H9 (cell line): ENCODE data around the gene ZNF786. TPM values are rescaled to one million over a fixed set of nuclear protein-coding genes. Genes with fewer than 3 reads are reported as not detected.
A peak's percentile ranks its signal among the peaks of the same experiment; 100 is the strongest.

Experiments
- DNase-seq: peaks from one replicate; pipeline ENCODE4 v3.0.0-alpha.2; 2017
- H2AFZ ChIP-seq: one replicate; pipeline ENCODE4 v1.6.1; 2013; ENCODE audit warnings: mild to moderate bottlenecking, low read length, control low read depth, moderate library complexity
- H2AK5ac ChIP-seq: 2 replicates; pipeline ENCODE4 v1.6.1; 2013; ENCODE audit warnings: low read length, control low read depth, mixed read lengths; ENCODE audit not compliant: insufficient read length
- H2BK120ac ChIP-seq: one replicate; pipeline ENCODE4 v1.6.1; 2013; ENCODE audit warnings: low read depth, mild to moderate bottlenecking, low read length, control low read depth, inconsistent platforms; ENCODE audit not compliant: poor library complexity, severe bottlenecking
- H2BK12ac ChIP-seq: 2 replicates; pipeline ENCODE4 v1.6.1; 2013; ENCODE audit warnings: low read length, control low read depth, mixed read lengths, low read depth; ENCODE audit not compliant: insufficient read length
- H2BK15ac ChIP-seq: 2 replicates; pipeline ENCODE4 v1.6.1; 2013; ENCODE audit warnings: low read depth, low read length, control low read depth
- H2BK20ac ChIP-seq: one replicate; pipeline ENCODE4 v1.6.1; 2013; ENCODE audit warnings: low read depth, mild to moderate bottlenecking, low read length, control low read depth, inconsistent platforms; ENCODE audit not compliant: poor library complexity, severe bottlenecking
- H2BK5ac ChIP-seq: 2 replicates; pipeline ENCODE4 v1.6.1; 2013; ENCODE audit warnings: low read length, control low read depth, mixed read lengths; ENCODE audit not compliant: insufficient read length
- H3K14ac ChIP-seq: 2 replicates; pipeline ENCODE4 v1.6.1; 2013; ENCODE audit warnings: low read length, control low read depth; ENCODE audit not compliant: insufficient read depth
- H3K18ac ChIP-seq: 2 replicates; pipeline ENCODE4 v1.6.1; 2013; ENCODE audit warnings: low read depth, mild to moderate bottlenecking, mixed read lengths, low read length, control low read depth; ENCODE audit not compliant: insufficient read length
- H3K23ac ChIP-seq: 2 replicates; pipeline ENCODE4 v1.6.1; 2013; ENCODE audit warnings: low read length, control low read depth, mixed read lengths, low read depth; ENCODE audit not compliant: insufficient read length
- H3K23me2 ChIP-seq: 2 replicates; pipeline ENCODE4 v1.6.1; 2013; ENCODE audit warnings: low read depth, mild to moderate bottlenecking, mixed read lengths, low read length, control low read depth; ENCODE audit not compliant: insufficient read length, poor library complexity, severe bottlenecking
- H3K27ac ChIP-seq: 2 replicates; pipeline ENCODE4 v1.5.1; 2013; ENCODE audit warnings: low read length, control low read depth, mixed read lengths, low read depth; ENCODE audit not compliant: insufficient read length
- H3K27me3 ChIP-seq: 2 replicates; pipeline ENCODE4 v1.6.1; 2013; ENCODE audit warnings: low read length, control low read depth, inconsistent platforms; ENCODE audit not compliant: insufficient read depth
- H3K4ac ChIP-seq: 2 replicates; pipeline ENCODE4 v1.6.1; 2013; ENCODE audit warnings: low read depth, mild to moderate bottlenecking, control low read depth, inconsistent platforms, low read length, moderate library complexity
- H3K4me1 ChIP-seq: 2 replicates; pipeline ENCODE4 v1.6.1; 2013; ENCODE audit warnings: low read length, control low read depth, inconsistent platforms; ENCODE audit not compliant: insufficient read depth
- H3K4me2 ChIP-seq: 2 replicates; pipeline ENCODE4 v1.6.1; 2013; ENCODE audit warnings: low read length, control low read depth, mixed read lengths; ENCODE audit not compliant: insufficient read length, insufficient read depth
- H3K56ac ChIP-seq: 2 replicates; pipeline ENCODE4 v1.6.1; 2013; ENCODE audit warnings: low read depth, mild to moderate bottlenecking, mixed read lengths, low read length, control low read depth; ENCODE audit not compliant: insufficient read length
- H3K79me1 ChIP-seq: 2 replicates; pipeline ENCODE4 v1.6.1; 2013; ENCODE audit warnings: low read depth, mild to moderate bottlenecking, moderate library complexity, low read length, control low read depth, inconsistent platforms; ENCODE audit not compliant: insufficient read depth, poor library complexity, severe bottlenecking
- H3K79me2 ChIP-seq: 2 replicates; pipeline ENCODE4 v1.6.1; 2013; ENCODE audit warnings: low read length, control low read depth, inconsistent platforms; ENCODE audit not compliant: insufficient read depth
- H3K9ac ChIP-seq: 2 replicates; pipeline ENCODE4 v1.6.1; 2013; ENCODE audit warnings: low read length, control low read depth, mixed read lengths; ENCODE audit not compliant: insufficient read length; ENCODE audit errors: extremely low read depth
- H3K9me3 ChIP-seq: one replicate; pipeline ENCODE4 v1.6.1; 2013; ENCODE audit warnings: low read depth, low read length, inconsistent platforms; ENCODE audit not compliant: control insufficient read depth
- H3T11ph ChIP-seq: one replicate; pipeline ENCODE4 v1.6.1; 2013; ENCODE audit warnings: mild to moderate bottlenecking, low read length, control low read depth, inconsistent platforms
- H4K20me1 ChIP-seq: one replicate; pipeline ENCODE4 v1.6.1; 2013; ENCODE audit not compliant: control insufficient read depth, insufficient read length, insufficient read depth
- H4K5ac ChIP-seq: 2 replicates; pipeline ENCODE4 v1.6.1; 2013; ENCODE audit warnings: low read depth, mild to moderate bottlenecking, mixed read lengths, low read length, control low read depth; ENCODE audit not compliant: insufficient read length
- H4K8ac ChIP-seq: replicated peaks from 2 replicates; pipeline ENCODE4 v1.6.1; 2013; ENCODE audit warnings: low read length, control low read depth, mixed read lengths, low read depth; ENCODE audit not compliant: insufficient read length
- H4K91ac ChIP-seq: 2 replicates; pipeline ENCODE4 v1.6.1; 2013; ENCODE audit warnings: low read depth, mild to moderate bottlenecking, moderate library complexity, mixed read lengths, low read length, control low read depth; ENCODE audit not compliant: insufficient read length
- H3K27ac Mint-ChIP-seq, 3 experiments: 2 replicates in 2 of 3; 3 replicates in 1 of 3; pipeline ENCODE4 v1.8.0; 2020 to 2021; ENCODE audit warnings: mixed read lengths in 3 of 3, mild to moderate bottlenecking in 1 of 3, moderate library complexity in 1 of 3
- H3K27me3 Mint-ChIP-seq: 2 replicates; pipeline ENCODE4 v1.8.0; 2021; ENCODE audit warnings: low read depth, mild to moderate bottlenecking, moderate library complexity, mixed read lengths
- H3K36me3 Mint-ChIP-seq, 3 experiments: 2 replicates in 2 of 3; 3 replicates in 1 of 3; pipeline ENCODE4 v1.8.0; 2020 to 2021; ENCODE audit warnings: low read depth in 3 of 3, mixed read lengths in 3 of 3; ENCODE audit not compliant: insufficient read depth in 1 of 3
- H3K4me1 Mint-ChIP-seq, 2 experiments: 2 replicates each; pipeline ENCODE4 v1.8.0; 2020; ENCODE audit warnings: mixed read lengths in 2 of 2
- H3K4me3 Mint-ChIP-seq, 2 experiments: 2 replicates in 1 of 2; 3 replicates in 1 of 2; pipeline ENCODE4 v1.8.0; 2020 to 2021; ENCODE audit warnings: mild to moderate bottlenecking in 2 of 2, mixed read lengths in 2 of 2, moderate library complexity in 1 of 2
- H3K9me3 Mint-ChIP-seq, 2 experiments: 2 replicates in 1 of 2; 3 replicates in 1 of 2; pipeline ENCODE4 v1.8.0; 2020; ENCODE audit warnings: mild to moderate bottlenecking in 2 of 2, mixed read lengths in 2 of 2, moderate library complexity in 1 of 2
- CTCF ChIP-seq: fragments of 200-600 bp; sonication (generic); conservative IDR thresholded peaks from 3 replicates; pipeline ENCODE4 v1.8.0; 2021; ENCODE audit warnings: antibody characterized with exemption, mild to moderate bottlenecking
- WGBS: extraction: QIAGEN DNeasy Blood & Tissue Kit; methylation state at CpG from one replicate; pipeline ENCODE4 v1.1.7; 2013; ENCODE audit warnings: missing lambda C conversion rate, low lambda C conversion rate, mixed read lengths; ENCODE audit not compliant: insufficient read length; ENCODE audit errors: extremely low coverage; 5-methylcytosine and 5-hydroxymethylcytosine counted together
- total RNA-seq: library from RNA; stranded (reverse); gene quantifications from 2 replicates; pipeline ENCODE4 v1.2.1, GENCODE V29; 2021

The ZNF786 gene
- total RNA-seq, 1 experiment from 2014 or later: 25.1 TPM

GRCh38 chr7:149071182-149071635 lies 19.3 kb downstream of the ZNF786 start:
- Histone ChIP-seq H3K9me3 (no peaks in the 10 kb centered on the region), H2BK15ac (no peak overlapping the region), H2BK120ac (no peak overlapping the region), H4K5ac (no peak overlapping the region), H3K27ac (no peak overlapping the region), H3K27me3 (no peaks in the 10 kb centered on the region), H3K23ac (no peak overlapping the region), H3K4me1 (no peaks in the 10 kb centered on the region), H2BK20ac (no peak overlapping the region), H2BK12ac (no peak overlapping the region), H3K23me2 (no peaks in the 10 kb centered on the region), H4K8ac (no peak overlapping the region), H3K79me1 (no peaks in the 10 kb centered on the region), H3K9ac (no peak overlapping the region), H3K4me2 (no peak overlapping the region), H4K91ac (no peak overlapping the region), H3K79me2 (no peaks in the 10 kb centered on the region), H4K20me1 (no peaks in the 10 kb centered on the region), H2AFZ (no peak overlapping the region), H3K18ac (no peak overlapping the region), H3K14ac (no peak overlapping the region), H2BK5ac (no peak overlapping the region), H3K56ac (no peak overlapping the region), H3T11ph (no peak overlapping the region), H3K4ac (no peak overlapping the region), H2AK5ac (no peak overlapping the region)
- peaks cover 16 to 59% (median 47%) of the 10 kb centered on the region in 3 experiments for H3K36me3 Mint-ChIP-seq
- no peak overlapping the region for H3K27ac Mint-ChIP-seq
- H3K4me1 Mint-ChIP-seq: peaks cover 2% of the 10 kb centered on the region in 2 experiments; a peak in 1 of 4 replicates
- H3K9me3 Mint-ChIP-seq: no peaks in the 10 kb centered on the region
- H3K27me3 Mint-ChIP-seq: no peaks in the 10 kb centered on the region
- no CpG with 5 or more reads among the region's 29 CpGs for WGBS
- DNase-seq: peak; percentile 29
- no peak for TF ChIP-seq CTCF
- H3K4me3 Mint-ChIP-seq: no peak overlapping the region
